T-helper 2 cell treated with Interferon-gamma antibody and Interleukin-4, amounts not matched to agents 5 μg/mL and 100 μg/mL, for 36 hours (primary cell): Measurements from ENCODE around the gene ZNF536.

Experiments used
- DNase-seq: peaks from one replicate; pipeline ENCODE4 v3.0.0; 2021; ENCODE audit warnings: low spot score
- H3K27ac Mint-ChIP-seq: one replicate; pipeline ENCODE4 v1.8.0; 2021; ENCODE audit warnings: mild to moderate bottlenecking, mixed read lengths
- H3K27me3 Mint-ChIP-seq: one replicate; pipeline ENCODE4 v1.8.0; 2021; ENCODE audit warnings: low read depth, mixed read lengths
- H3K36me3 Mint-ChIP-seq: one replicate; pipeline ENCODE4 v1.8.0; 2021; ENCODE audit warnings: low read depth, mixed read lengths
- H3K4me1 Mint-ChIP-seq: one replicate; pipeline ENCODE4 v1.8.0; 2021; ENCODE audit warnings: low read depth, mixed read lengths
- H3K4me3 Mint-ChIP-seq: one replicate; pipeline ENCODE4 v1.8.0; 2022; ENCODE audit warnings: mild to moderate bottlenecking, moderate library complexity, mixed read lengths
- H3K9me3 Mint-ChIP-seq: one replicate; pipeline ENCODE4 v1.8.0; 2021; ENCODE audit warnings: mixed read lengths

The ZNF536 gene

DNA sequence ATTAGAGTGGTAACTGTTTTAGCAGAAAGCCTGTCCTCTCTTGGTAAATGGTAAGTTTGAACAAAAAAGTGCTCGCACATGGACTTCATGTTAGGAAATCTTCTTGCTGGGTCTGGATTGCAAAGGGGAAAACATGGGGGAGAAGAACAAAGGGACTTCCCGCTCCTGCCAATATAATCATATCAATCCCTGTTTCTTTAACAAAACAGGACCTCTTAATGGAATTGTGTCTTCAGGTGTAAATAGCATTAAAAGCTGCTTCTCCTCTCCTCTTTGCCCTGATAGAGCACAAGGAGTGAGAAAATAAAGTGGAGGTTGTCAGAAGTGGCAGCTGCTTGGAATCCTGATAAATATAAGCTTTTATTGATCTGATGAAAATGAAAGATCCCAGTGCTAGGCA is 20.4 kb upstream of the ZNF536 start:
- H3K36me3 Mint-ChIP-seq = no peaks in the 10 kb centered on the region
- no peak for DNase-seq
- H3K4me1 Mint-ChIP-seq = no peaks in the 10 kb centered on the region
- H3K9me3 Mint-ChIP-seq = no peaks in the 10 kb centered on the region
- no peak overlapping the region for H3K27ac Mint-ChIP-seq
- no peaks in the 10 kb centered on the region for H3K27me3 Mint-ChIP-seq
- H3K4me3 Mint-ChIP-seq = no peak overlapping the region

DNA sequence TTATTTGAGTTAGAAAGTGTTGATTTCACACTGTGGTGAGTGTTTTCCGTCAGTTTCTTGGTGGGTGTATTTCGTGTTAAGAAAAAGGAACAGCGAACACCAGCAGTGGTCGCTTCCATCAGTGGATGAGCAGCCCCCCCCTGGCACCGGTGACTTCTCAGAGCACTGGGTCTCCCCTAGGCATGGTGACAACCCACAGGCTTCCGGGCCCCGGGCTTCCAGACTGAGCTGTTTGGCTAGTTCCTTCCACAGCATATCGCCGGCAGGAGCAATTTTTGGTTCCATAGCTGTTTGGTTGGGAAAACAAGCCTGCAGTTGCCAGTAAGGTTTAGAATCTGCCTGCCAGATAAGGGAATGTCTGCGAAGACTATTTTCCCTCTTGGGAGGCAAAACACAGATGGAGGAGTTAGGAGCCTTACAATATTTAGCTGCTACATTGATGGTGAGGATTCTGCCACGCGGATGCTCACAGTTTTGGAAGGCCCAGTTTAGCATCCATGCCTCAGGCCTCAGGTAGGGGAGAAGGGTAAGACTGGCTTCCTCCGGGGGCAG is 18.7 kb upstream of the ZNF536 start:
- DNase-seq = no peak
- Mint-ChIP-seq H3K27ac (no peak overlapping the region), H3K27me3 (no peaks in the 10 kb centered on the region), H3K9me3 (no peaks in the 10 kb centered on the region), H3K4me3 (no peak overlapping the region), H3K4me1 (no peaks in the 10 kb centered on the region), H3K36me3 (no peaks in the 10 kb centered on the region)

- Mint-ChIP-seq H3K36me3 (no peaks in the 10 kb centered on the region), H3K4me1 (no peaks in the 10 kb centered on the region), H3K9me3 (no peaks in the 10 kb centered on the region), H3K27ac (no peak overlapping the region), H3K4me3 (no peak overlapping the region), H3K27me3 (peaks cover 8% of the 10 kb centered on the region)
- DNase-seq = no peak
Observed at GRCh38 chr19:30355586-30355985, 16.6 kb upstream of the ZNF536 start.

DNA sequence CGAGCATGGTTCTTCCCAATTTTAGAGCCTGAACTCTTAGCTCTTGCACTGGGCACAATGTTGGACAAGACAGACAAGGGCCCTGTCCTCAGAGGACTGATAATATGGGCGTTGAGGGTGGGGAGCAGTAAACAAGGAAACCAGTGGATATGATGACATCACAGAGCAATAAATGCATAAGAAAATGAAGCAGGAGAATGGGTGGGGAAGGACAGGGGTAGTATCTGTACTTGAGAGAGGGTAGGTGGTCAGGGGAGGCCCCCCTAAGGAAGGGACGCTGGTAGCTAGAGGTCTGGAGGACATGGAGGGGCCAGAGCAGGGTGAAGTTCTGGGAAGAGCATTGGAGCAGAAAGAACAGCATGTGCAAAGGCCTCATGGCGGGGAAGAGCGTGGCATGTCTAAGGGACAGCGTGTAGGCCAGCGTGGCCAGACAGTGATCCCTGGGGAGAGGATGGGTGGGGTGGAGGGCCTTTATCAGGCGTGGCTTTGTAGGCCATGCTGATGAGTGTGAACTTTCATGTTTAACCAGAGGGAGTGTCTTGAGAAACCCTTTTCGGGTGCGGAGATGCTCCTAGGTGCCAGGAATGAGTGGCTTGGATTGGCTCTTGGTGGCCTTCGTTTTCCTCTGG is 15.1 kb upstream of the ZNF536 start:
- no peak for DNase-seq
- Mint-ChIP-seq H3K27me3 (peaks cover 12% of the 10 kb centered on the region), H3K9me3 (no peaks in the 10 kb centered on the region), H3K4me1 (no peaks in the 10 kb centered on the region), H3K4me3 (no peak overlapping the region), H3K27ac (no peak overlapping the region), H3K36me3 (no peaks in the 10 kb centered on the region)

DNA sequence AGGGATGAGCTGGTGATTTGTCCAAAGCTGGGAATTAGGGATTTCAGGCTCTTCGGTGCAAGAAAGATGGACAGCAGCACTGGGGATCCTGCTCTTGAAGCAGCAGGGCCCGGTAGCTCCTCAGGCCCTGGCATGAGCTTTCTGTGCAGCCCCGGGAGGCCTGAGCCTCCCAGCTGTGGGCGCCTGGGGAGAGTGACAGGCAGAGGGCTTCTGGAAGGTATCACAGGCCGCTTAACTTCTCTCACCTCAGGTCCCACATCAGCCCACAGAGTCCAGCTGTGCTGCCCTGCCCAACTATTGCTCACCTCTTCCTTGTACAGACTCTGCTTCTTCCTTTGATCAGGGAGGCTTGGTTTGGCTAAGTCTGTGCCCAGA is 14.6 kb upstream of the ZNF536 start:
- no peaks in the 10 kb centered on the region for H3K4me1 Mint-ChIP-seq

GRCh38 chr19:30358319-30358718 is 13.9 kb upstream of the ZNF536 start:
- no peak overlapping the region for H3K27ac Mint-ChIP-seq
- no peaks in the 10 kb centered on the region for H3K9me3 Mint-ChIP-seq
- peaks cover 12% of the 10 kb centered on the region for H3K27me3 Mint-ChIP-seq
- no peak for DNase-seq
- no peaks in the 10 kb centered on the region for H3K36me3 Mint-ChIP-seq
- no peak overlapping the region for H3K4me3 Mint-ChIP-seq
- H3K4me1 Mint-ChIP-seq = no peaks in the 10 kb centered on the region

More for the DNA sequence above, 14.6 kb upstream of the ZNF536 start:
- no peak for DNase-seq
- Mint-ChIP-seq H3K4me3 (no peak overlapping the region), H3K27me3 (peaks cover 12% of the 10 kb centered on the region), H3K36me3 (no peaks in the 10 kb centered on the region), H3K27ac (no peak overlapping the region), H3K9me3 (no peaks in the 10 kb centered on the region)

DNA sequence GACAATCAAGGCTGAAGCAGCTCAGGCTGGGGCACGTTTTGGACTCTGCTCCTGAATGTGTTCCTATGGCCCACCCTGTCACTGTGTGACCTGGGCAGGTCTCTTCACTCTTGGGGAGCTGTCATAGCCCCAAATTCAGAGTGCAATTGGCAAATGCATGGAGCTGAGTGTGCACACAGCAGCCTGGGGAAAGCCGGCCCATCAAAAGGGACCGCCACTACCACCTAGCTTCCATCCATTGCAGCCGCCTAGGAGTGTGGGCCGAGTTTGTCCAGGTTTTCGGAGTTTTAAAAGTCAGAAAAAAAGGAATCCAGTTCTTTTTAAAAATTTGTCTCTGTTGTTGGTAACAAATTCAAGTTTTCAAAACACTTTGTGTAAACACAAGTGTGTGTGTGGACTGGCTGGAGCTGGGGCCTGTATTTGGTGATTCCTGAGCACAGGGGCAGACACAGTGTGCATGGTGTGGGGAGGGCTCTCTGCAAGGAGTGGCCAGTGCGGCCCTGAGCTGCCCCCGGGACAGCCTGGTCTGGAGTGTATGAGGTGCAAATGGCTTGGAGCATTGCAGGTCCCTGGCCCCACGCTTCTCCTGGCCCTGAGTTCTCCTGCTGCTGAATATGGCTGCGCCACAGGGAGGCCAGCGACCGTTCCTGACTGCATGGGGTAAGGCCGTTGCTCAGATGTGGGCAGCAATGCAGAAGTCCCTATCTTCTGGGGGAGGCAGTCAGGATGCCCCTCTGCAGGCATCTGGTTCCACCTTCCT is 13.2 kb upstream of the ZNF536 start:
- H3K9me3 Mint-ChIP-seq = no peaks in the 10 kb centered on the region
- H3K27ac Mint-ChIP-seq = no peak overlapping the region
- no peaks in the 10 kb centered on the region for H3K4me1 Mint-ChIP-seq
- no peak overlapping the region for H3K4me3 Mint-ChIP-seq
- no peak for DNase-seq
- H3K36me3 Mint-ChIP-seq = no peaks in the 10 kb centered on the region
- peaks cover 12% of the 10 kb centered on the region for H3K27me3 Mint-ChIP-seq

GRCh38 chr19:30359936-30360335 is 12.2 kb upstream of the ZNF536 start:
- Mint-ChIP-seq H3K4me1 (no peaks in the 10 kb centered on the region), H3K9me3 (no peaks in the 10 kb centered on the region), H3K27ac (no peak overlapping the region), H3K36me3 (no peaks in the 10 kb centered on the region), H3K4me3 (no peak overlapping the region), H3K27me3 (peaks cover 12% of the 10 kb centered on the region)
- DNase-seq = no peak

DNA sequence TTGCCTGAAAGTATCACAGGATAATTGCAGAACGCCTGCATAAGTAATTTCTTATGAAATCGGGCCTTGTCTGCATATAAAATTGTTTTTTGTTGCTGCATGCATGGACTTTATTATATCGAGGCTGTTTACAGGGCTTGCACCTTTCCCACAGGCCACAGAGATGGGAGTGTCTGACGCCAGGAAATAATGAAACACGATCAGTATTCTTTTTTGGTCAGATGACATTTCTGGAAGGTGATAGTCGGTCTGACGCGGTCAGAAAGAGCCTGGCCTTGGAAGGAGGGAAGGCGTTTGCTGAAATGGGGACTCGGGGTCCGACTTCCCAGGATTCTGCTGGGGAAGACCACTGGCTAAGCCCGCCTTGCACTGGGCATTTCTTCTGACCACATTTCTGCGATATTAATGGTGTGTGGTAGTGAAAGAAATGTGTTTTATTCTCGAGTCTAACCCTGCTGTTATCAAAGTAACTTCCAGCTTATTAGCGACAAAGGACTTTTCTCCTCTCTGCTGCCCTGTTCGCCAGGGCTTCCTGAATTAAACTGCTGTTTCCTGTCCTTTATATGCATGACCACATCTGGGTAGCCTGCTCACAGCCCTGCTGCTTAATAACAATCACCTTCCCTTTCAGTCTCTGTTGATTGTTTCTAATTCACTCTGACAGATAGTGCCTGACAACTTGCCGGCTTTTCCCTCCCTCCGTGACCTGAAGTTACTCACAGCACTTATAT is 11.6 kb upstream of the ZNF536 start:
- no peaks in the 10 kb centered on the region for H3K4me1 Mint-ChIP-seq
- no peak overlapping the region for H3K27ac Mint-ChIP-seq
- H3K36me3 Mint-ChIP-seq = no peaks in the 10 kb centered on the region
- no peaks in the 10 kb centered on the region for H3K9me3 Mint-ChIP-seq
- peaks cover 12% of the 10 kb centered on the region for H3K27me3 Mint-ChIP-seq
- no peak overlapping the region for H3K4me3 Mint-ChIP-seq
- DNase-seq = no peak

- DNase-seq = no peak
- Mint-ChIP-seq H3K27ac (no peak overlapping the region), H3K4me3 (no peak overlapping the region), H3K9me3 (no peaks in the 10 kb centered on the region), H3K36me3 (no peaks in the 10 kb centered on the region), H3K27me3 (peaks cover 12% of the 10 kb centered on the region), H3K4me1 (no peaks in the 10 kb centered on the region)
Observed at GRCh38 chr19:30361107-30361447, 11.1 kb upstream of the ZNF536 start.

GRCh38 chr19:30361721-30362120 is 10.5 kb upstream of the ZNF536 start:
- H3K9me3 Mint-ChIP-seq = no peaks in the 10 kb centered on the region

DNA sequence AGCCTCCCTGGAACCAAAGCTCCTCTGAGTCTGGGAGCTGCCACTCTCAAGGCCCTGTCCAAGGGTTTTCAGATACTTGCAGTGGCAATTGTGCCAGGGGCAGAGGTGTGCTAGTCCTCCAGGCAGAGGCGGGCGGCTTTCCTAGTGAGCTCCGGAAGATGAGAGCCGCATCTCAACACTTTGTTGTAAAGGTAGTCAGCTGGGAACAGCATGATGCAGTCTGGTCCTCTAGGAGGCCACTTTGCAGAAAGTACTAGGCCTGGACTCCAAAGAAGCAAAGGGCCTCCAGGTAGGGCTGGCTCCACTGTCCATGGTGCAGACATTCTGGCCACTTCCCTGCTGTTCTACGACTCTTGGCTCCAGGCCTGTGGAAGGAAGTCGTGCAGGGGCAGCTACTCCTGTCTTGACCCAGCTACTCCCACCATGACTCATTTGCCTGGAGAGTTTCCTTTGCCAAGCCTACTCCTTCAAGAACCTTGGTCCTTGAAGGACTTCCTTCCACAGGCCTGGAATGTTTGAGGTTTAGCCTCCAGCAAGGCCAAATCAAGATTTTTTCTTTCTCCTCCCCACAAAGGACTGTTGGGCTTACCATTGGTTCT is 9.9 kb upstream of the ZNF536 start:
- Mint-ChIP-seq H3K27ac (no peak overlapping the region), H3K4me1 (no peaks in the 10 kb centered on the region), H3K9me3 (no peaks in the 10 kb centered on the region), H3K36me3 (no peaks in the 10 kb centered on the region), H3K27me3 (peaks cover 12% of the 10 kb centered on the region), H3K4me3 (no peak overlapping the region)
- DNase-seq = no peak

More at GRCh38 chr19:30361721-30362120, 10.5 kb upstream of the ZNF536 start:
- H3K4me3 Mint-ChIP-seq = no peak overlapping the region
- DNase-seq = no peak
- no peaks in the 10 kb centered on the region for H3K4me1 Mint-ChIP-seq
- H3K36me3 Mint-ChIP-seq = no peaks in the 10 kb centered on the region
- peaks cover 12% of the 10 kb centered on the region for H3K27me3 Mint-ChIP-seq
- H3K27ac Mint-ChIP-seq = no peak overlapping the region

GRCh38 chr19:30363073-30363472 is 9.1 kb upstream of the ZNF536 start:
- H3K27me3 Mint-ChIP-seq = peaks cover 12% of the 10 kb centered on the region
- no peak overlapping the region for H3K4me3 Mint-ChIP-seq
- no peaks in the 10 kb centered on the region for H3K9me3 Mint-ChIP-seq
- H3K27ac Mint-ChIP-seq = no peak overlapping the region
- no peaks in the 10 kb centered on the region for H3K36me3 Mint-ChIP-seq
- H3K4me1 Mint-ChIP-seq = no peaks in the 10 kb centered on the region
- DNase-seq = no peak
